GM10266 (cell line): ENCODE measurements around the gene TSPAN8.
"Not testable (repeated sequence)": the region's sequence is repeated elsewhere in the genome, so short reads cannot be mapped to it uniquely, and the experiment has no call there.

Experiments
- DNase-seq: peaks from one replicate; pipeline ENCODE4 v3.0.0; 2012; ENCODE audit errors: extremely low spot score
- TF ChIP-seq, protein P1 (sequence below): IDR thresholded peaks from 2 replicates; pipeline ENCODE4 v1.5.1; 2012; ENCODE audit warnings: mild to moderate bottlenecking, low read depth; ENCODE audit not compliant: control insufficient read depth, insufficient read depth; ENCODE audit errors: missing control alignments

TSPAN8 gene

DNA sequence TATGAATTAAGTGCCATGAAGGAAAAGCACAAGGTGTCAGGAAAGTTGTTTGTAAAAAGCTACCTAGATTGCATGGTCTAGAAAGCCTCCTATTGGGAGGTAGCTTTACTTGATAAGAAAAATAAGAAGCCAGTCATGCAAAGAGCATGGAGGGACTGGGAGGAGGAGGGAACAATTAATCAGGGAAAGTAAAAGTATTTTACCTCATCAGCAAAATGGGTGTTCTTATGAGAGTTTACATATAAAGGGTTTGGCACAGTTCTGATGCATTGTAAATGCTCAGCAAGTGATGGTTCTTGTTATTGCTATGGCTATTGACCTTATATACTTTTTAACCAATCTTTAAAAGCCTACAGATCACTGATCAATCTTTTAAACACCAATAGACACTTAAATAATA is 17.0 kb upstream of the TSPAN8 start:
- TF ChIP-seq, protein P1, sequence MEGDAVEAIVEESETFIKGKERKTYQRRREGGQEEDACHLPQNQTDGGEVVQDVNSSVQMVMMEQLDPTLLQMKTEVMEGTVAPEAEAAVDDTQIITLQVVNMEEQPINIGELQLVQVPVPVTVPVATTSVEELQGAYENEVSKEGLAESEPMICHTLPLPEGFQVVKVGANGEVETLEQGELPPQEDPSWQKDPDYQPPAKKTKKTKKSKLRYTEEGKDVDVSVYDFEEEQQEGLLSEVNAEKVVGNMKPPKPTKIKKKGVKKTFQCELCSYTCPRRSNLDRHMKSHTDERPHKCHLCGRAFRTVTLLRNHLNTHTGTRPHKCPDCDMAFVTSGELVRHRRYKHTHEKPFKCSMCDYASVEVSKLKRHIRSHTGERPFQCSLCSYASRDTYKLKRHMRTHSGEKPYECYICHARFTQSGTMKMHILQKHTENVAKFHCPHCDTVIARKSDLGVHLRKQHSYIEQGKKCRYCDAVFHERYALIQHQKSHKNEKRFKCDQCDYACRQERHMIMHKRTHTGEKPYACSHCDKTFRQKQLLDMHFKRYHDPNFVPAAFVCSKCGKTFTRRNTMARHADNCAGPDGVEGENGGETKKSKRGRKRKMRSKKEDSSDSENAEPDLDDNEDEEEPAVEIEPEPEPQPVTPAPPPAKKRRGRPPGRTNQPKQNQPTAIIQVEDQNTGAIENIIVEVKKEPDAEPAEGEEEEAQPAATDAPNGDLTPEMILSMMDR: no peak
- DNase-seq: no peak

- no peak for DNase-seq
- TF ChIP-seq, protein P1: no peak
These were observed 16.3 kb upstream of the TSPAN8 start for GRCh38 chr12:71174146-71174545.

GRCh38 chr12:71170456-71170855 is 12.7 kb upstream of the TSPAN8 start:
- TF ChIP-seq, protein P1: no peak
- no peak for DNase-seq

- no peak for DNase-seq
- TF ChIP-seq, protein P1: no peak
These were observed 11.5 kb upstream of the TSPAN8 start for GRCh38 chr12:71169286-71169685.

- TF ChIP-seq, protein P1: no peak
- no peak for DNase-seq
These were observed 9.2 kb upstream of the TSPAN8 start for GRCh38 chr12:71166862-71167496.

DNA sequence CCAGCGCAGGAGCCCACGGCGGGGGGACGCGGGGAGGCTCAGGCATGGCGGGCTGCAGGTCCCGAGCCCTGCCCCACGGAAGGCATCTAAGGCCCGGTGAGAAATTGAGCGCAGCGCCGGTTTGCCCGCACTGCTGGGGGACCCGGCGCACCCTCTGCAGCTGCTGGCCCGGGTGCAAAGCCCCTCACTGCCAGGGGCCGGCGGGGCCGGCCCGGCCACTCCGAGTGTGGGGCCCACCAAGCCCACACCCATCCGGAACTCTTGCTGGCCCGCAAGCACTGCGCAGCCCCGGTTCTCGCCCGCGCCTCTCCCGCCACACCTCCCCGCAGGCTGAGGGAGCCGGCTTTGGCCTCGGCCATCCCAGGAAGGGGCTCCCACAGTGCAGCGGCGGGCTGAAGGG is 8.5 kb upstream of the TSPAN8 start:
- DNase-seq: no peak
- TF ChIP-seq, protein P1: no peak

DNA sequence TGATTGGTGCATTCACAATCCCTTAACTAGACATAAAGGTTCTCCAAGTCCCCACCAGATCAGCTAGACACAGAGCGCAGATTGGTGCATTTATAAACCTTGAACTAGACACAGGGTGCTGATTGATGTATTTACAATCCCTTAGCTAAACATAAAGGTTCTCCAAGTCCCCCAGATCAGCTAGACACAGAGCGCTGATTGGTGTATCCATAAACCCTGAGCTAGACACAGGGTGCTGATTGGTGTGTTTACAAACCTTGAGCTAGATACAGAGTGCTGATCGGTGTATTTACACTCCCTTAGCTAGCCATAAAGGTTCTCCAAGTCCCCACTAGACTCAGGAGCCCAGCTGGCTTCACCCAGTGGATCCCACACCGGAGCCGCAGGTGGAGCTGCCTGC is 8.0 kb upstream of the TSPAN8 start:
- DNase-seq: not testable (repeated sequence)
